Central memory CD4-positive, alpha-beta T cell (primary cell): ENCODE data around the gene CHAF1B.
A peak's percentile ranks its signal among the peaks of the same experiment; 100 is the strongest.
"Not testable (repeated sequence)": the region's sequence is repeated elsewhere in the genome, so short reads cannot be mapped to it uniquely, and the experiment has no call there.

Source experiments
- DNase-seq: peaks from one replicate; pipeline ENCODE4 v3.0.0; 2022
- total RNA-seq, 3 experiments: gene quantifications; one replicate each; lab custom pipeline; 2026; lab: John Stamatoyannopoulos, UW

Gene CHAF1B
- total RNA-seq = 3.8 to 23.8 (median 7.3) reads per million in 3 experiments

- DNase-seq = peak; percentile 77
Measured at GRCh38 chr21:36385233-36386030, at the start of gene CHAF1B. TSS of gene CHAF1B (plus strand) at chr21:36385392. CDS start at chr21:36386137, 745 bp downstream.

DNA sequence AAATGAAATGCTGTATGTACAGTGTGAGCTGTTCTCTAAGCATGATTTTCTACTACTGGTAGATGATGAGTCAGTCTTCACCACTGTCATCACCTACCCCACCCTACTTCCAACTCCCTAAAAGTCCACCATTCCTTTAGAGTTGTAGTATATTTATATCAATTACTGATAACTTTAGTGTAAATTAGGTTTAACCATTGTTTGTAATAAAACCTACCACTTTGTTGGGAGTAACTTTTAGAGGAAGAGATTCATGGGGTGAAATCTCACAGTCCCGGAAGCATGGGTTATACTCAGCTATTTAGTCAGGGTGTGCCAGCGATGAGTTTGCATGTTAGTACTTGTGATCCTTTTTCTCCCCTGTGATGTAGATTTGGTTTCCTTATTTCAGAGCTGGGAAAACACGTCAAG lies 48.1 kb upstream of the CHAF1B start:
- DNase-seq = no peak

GRCh38 chr21:36338975-36339374 lies 46.2 kb upstream of the CHAF1B start:
- no peak for DNase-seq

DNA sequence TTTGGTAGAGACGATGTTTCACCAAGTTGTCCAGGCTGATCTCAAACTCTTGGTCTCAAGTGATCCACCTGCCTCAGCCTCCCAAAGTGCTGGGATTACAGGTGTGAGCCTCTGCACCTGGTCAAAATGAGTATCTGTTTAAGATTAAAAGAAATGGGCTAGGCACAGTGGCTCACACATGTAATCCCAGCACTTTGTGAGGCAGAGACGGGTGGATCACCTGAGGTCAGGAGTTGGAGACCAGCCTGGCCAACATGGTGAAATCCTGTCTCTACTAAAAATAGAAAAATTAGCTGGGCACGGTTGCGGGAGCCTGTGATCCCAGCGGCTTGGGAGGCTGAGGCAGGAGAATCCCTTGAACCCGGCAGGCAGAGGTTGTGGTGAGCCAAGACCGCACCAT lies 42.6 kb upstream of the CHAF1B start:
- not testable (repeated sequence) for DNase-seq

- no peak for DNase-seq
Measured at GRCh38 chr21:36344931-36345330, 40.3 kb upstream of the CHAF1B start.

DNA sequence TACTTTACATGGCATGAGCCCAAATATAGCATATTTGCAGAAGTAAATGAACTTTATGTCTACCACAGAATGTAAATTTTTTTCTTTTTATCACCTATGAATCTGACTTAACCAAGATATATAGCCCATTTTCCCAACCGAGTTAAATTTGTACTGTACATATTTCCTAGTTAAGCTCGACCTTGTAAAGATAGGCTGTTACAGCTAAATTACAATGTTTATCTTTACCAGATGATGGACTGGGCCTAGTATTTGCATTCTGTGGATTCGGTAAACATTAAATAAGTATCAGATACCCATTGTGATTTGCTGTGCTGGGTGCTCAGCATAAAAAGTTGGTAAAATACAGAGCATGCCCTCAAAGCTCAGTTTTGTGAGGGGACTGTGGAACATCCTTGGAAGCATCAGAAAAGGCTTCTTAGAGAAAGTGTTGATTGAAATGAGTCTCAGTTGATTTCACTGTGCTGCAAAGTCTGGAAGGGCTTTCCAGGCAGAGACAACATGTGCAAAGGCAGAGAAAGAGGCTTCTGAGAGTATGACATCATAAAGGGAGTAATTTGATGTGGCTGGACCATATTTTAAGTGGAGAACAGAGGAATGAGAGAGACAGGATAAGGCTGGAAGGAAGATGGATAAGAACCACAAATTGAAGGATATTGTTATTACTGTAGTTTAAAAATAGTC lies 37.8 kb upstream of the CHAF1B start:
- no peak for DNase-seq

DNA sequence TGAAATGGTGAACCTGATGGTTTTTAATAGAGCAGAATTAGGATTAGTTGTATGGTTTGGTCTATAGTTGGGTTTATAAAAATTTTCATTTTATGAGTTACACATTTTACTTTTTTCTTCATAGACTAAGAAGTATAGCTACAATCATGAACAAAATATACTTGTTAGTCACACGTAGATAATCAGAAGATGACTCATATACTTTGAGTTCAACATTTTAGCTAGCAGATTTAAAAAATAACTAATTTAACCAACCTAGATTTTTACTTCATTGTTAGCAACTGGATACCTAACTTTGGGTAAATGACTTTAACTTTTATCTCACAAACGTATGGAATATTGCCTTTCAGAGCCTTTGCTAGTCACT lies 37.2 kb upstream of the CHAF1B start:
- no peak for DNase-seq

- no peak for DNase-seq
Measured at GRCh38 chr21:36349315-36349714, 35.9 kb upstream of the CHAF1B start.

DNA sequence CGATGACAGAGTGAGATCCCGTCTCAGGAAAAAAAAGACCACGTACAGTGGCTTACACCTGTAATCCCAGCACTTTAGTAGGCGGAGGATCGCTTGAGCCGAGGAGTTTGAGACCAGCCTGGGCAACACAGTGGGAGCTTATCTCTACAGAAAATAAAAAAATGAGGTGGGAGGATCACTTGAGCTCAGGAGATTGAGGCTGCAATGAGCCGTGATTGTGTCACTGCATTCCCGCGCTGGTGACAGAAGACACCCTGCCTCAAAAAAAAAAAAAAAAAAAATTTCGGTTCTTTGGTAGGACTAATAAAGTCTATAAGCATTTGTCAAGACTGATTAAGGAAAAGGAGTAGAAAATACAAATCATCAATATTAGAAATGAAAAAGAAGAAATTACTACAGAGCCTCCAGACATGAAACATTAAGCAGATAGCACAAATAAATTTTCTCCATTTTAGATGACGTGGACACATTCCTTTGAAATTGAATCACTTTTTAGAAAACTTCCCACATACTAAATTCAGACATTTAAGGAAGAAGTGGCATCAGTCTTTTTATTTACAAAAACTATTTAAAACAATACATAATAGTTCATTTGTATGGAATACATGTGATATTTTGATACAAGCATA lies 34.8 kb upstream of the CHAF1B start:
- DNase-seq = no peak

DNA sequence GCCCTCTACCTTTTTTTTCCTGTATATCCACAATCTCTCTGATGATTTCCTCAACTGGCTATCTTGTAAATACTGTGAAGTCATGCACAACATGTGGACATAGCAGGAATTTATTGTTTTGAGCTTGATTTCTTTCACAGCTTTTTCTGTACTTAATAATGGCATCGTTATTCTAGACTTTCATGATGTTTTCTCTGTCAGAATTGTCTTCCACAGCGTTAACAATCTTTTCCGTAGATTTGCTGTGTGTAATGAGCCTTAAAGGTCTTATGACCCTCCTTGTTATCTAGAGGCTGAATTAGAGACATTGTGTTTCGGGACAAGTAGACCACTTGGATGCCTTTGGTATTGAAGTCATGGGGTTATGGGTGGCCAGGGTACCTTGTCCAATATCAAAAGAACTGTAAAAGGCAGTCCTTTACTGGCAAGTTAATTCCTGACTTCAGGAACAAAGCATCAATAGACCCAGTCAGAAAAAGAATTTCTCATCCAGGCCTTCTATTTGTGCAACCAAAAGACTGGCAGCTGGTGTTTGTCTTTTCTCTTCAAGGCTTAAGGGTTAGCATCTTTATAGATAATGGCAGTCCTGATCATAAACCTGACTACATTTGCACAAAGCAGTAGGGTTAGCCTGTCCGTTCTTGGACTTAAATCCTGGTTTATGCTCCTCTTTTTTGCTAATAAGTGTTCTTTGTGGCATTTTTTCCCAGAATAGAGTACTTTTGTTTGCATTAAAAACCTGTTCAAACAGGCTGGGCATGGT lies 30.1 kb upstream of the CHAF1B start:
- no peak for DNase-seq

DNA sequence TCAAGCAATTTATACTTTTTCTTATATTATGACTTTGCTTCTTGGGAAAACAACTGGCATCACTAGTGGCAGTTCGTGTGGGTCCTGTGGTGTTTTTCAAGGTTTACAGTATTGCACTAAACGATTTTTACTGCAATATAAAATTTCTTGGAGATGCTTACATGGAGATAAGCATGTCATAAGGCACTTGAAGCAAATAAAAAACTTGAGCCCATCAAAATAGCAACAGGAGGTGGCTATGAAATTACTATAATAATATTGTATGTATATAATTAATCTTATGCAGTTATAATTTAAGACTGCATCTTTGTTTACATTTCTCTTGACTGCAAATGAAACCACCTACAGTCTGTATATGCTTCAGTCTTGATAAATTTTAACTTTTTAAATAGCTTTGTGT lies 29.3 kb upstream of the CHAF1B start:
- DNase-seq = no peak

DNA sequence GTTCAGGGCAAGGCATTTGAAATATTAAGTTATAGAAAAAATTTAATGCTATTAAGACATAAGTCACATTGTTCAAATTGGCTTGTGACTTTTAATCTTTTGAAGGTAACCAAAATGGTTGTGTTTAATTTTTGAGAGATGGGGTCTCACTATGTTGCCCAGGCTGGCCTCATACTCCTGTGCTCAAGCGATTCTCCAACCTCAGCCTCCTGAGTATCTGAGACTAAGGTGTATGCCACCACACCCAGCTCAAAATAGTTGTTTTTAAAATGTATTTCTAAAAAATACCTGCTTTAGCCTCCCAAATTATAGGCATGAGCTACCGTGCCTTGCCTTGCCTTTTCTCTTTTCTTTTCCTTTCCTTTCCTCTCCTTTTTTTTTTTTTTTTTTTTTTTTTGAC lies 26.0 kb upstream of the CHAF1B start:
- DNase-seq = no peak

- no peak for DNase-seq
Measured at GRCh38 chr21:36369064-36369685, 16.0 kb upstream of the CHAF1B start.

DNA sequence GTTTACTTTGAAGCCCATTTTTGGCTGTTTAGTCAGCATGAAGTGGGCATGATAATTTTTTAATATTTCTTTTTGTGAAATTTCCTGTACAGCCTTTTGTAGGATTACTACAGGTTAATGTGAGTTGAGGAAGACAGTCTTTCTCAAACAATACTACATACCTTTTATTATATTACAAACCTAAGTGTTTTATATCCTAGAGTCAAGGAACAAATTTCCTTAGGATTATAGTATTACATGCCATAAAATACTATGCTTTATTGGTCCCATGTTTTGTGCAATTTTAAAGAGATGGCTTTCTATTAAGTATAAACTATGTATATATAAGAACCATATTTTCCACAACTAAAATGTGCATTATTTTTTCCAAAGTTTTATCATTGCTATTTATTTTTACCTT lies 9.2 kb upstream of the CHAF1B start:
- no peak for DNase-seq

DNA sequence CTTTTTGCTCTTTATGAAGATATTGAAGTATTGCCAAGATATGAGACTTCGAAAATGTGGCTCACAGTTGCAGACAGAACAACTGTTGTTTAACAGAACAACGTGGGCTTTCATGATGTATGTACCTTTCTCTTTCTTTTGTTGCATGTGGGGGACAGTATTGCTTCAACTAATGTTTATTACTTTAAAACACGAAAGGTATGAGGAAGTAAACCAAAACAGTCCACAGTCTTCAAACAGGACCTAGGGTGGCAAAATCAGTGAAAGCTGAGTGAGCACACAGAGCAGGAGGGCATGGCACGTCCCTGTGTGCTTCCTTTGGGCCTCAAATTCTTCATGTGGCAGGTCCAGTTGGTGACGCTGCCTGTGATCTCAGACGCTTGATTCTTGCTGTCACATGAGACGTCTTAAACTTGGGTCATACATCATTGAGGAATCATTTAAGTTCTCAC lies 7.8 kb upstream of the CHAF1B start:
- no peak for DNase-seq

DNA sequence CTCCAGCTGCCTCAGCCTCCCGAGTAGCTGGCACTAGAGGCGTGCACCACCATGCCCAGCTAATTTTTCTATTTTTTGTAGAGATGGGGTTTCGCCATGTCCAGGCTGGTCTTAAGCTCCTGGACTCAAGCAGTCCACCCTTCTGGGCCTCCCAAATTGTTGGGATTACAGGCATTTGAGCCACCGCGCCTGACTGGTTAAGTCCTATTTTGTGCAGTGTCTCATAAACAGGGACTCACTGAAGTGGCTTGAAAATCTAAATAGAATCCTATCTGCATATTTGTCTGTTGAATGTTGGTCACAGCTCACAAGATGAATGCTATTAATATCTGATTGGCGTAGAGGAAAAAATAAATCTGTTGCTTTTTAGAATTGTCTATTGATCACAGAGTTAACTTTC lies 5.9 kb upstream of the CHAF1B start:
- no peak for DNase-seq

DNA sequence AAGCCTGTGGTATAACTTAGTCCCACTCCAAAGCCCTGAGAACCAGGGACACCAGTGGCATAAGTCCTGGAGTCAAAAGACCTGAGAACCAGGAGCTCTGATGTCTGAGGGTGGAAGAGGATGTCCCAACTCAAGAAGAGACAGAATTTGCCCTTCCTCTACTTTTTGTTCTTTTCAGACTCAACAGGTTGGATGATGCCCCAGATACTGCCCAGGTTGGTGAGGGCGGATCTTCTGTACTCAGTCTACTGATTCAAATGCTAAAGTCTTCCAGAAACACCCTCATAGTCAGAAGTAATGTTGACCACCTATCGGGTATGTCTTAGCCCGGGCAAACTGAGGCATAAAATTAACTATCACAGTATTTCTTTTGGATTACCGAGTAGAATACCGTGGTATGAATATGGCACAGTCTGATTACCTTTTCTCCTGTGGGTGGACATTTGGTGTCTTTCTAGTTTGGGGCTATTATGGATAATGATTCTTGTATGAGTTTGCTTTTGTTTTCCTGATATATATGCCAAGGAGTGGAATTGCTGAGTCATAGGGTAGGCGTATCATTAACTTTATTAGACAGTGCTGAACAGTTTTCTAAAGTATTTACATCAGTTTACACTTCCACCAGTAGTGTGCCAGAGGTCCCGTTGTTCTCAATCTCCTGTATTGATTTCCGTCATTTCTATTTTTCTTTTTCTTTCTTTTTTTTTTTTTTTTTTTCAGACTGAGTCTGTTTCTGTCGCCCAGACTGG lies 3.2 kb upstream of the CHAF1B start:
- DNase-seq = no peak

DNA sequence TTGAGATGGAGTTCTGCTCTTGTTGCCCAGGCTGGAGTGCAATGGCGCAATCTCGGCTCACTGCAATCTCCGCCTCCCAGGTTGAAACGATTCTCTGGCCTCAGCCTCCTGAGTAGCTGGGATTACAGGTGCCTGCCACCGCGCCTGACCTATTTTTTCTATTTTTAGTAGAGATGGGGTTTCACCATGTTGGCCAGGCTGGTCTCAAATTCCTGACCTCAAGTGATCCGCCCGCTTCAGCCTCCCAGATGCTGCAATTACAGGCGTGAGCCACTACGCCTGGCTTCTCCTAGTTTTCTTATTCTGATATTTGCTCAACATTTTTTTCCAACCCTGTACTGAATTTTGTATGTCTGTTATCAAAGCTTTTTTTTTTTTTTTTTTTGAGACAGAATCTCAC lies 2.5 kb upstream of the CHAF1B start:
- not testable (repeated sequence) for DNase-seq

DNA sequence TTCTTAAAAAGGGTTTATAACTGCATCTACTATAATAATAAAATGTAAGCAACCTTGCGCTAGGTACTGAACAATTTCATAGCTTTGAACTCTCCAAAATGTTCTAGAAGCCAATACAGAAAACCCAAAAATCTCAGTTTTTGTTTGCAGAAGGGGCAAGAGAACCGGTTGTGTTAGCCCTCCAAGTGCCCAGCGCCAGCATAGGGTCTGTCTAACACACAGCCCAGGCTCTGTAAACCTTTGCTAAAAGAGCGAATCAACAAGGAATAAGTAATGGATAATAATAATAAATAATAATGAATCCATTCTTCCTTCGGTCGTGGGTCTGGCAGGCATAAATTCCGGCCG lies 333 bp upstream of the CHAF1B start:
- DNase-seq = no peak

DNA sequence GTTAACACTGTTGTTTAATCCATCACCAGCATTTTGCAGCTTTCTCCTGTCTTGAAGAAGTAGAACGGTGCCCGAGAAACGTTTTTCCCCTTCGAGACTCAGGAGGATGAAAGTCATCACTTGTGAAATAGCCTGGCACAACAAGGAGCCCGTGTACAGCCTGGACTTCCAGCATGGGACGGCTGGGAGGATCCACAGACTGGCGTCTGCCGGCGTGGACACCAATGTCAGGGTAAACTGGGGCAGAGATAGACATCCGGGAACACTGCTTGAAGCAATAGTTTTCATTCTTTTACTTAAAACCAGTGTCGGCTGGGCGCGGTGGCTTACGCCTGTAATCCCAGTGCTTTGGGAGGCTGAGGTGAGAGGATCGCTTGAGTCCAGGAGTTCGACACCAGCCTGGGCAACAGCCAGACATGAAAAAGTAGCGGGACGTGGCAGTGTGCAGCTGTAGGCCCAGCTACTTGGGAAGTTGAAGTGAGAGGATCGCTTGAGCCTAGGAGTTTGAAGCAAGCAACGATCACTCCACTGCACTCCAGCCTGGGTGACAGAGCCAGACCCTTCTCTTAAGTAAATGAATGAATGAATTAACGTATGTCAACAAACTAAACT lies 945 bp downstream of the CHAF1B start:
- no peak for DNase-seq

DNA sequence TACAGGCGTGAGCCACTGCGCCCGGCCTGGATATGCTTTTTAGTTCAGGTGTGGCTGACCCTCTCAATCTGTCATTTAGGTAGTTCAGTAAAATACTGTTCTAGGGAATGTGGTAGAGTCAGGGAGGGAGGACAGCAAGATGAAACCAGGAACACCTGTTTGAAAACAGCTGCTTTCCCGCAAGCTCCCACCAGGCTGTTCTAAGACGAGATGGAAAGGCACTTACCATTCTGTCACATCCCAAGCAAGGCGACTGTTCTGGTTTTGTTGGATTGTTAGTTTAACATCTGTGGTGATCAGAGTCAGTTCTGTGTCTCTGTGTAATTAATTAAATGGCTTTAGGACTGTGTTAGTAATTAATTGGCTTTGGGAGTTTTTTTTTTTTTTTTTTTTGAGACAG lies 2.9 kb downstream of the CHAF1B start:
- DNase-seq = no peak

DNA sequence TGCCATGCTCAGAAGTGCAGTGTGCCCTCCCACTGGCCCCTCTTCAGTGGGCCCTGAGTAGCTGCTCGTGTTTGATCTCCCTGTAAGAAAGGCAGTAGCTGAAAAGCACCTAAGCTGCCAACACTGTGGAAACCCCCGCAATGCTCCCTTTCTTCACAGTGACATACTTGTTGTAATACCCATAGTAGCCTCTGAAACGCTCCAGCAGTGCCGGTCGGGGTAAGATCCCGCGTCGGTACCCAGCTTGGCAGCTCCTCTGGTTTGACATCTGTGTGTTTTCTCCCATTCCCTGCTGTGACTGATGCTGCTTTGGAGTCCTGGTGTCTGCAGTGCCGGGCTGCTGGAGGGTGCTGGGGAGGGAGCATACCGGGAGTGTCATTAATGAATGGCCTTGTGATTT lies 3.6 kb downstream of the CHAF1B start:
- DNase-seq = no peak
